ENCODE measurements around the gene TIMMDC1. TPM values are rescaled to one million over a fixed set of nuclear protein-coding genes. Genes with fewer than 3 reads are reported as not detected.

The TIMMDC1 gene
- total RNA-seq, 1 experiment from 2014 or later: 109 TPM

DNA sequence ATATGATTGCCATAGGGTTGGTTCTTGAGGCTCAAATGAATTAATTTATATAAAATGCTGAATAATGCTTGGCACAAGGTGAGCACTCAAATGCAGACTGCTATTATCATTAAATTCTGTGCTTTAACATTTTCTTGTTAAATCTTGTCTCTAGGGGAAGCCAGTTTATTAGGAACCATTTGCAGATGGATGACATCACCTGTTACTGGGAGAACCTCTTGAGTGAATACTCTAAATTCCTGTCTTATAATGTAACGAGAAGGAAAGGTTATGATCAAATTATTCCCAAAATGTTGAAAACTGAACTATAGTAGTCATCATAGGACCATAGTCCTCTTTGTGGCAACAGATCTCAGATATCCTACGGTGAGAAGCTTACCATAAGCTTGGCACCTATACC lies 6.2 kb upstream of the TIMMDC1 start:
- H3K4me3 Mint-ChIP-seq: no peak overlapping the region
- no CpG with 5 or more reads among the region's 2 CpGs for WGBS (ENCODE audit: extremely low coverage, insufficient read length, low lambda C conversion rate)
- H3K4ac ChIP-seq (ENCODE audit: low read depth, low read length): no peak overlapping the region
- no peak overlapping the region for H3K23ac ChIP-seq (ENCODE audit: insufficient read length, low read depth, low read length)
- H3K18ac ChIP-seq (ENCODE audit: insufficient read length, low read depth, low read length): no peak overlapping the region
- no peak overlapping the region for H2BK120ac ChIP-seq (ENCODE audit: low read depth, low read length, poor library complexity, severe bottlenecking)
- no peak overlapping the region for H4K91ac ChIP-seq (ENCODE audit: insufficient read length, low read depth, low read length)
- no peak overlapping the region for H2BK5ac ChIP-seq (ENCODE audit: insufficient read length, low read length)
- H4K20me1 ChIP-seq (ENCODE audit: control insufficient read depth, insufficient read depth, insufficient read length): no peaks in the 10 kb centered on the region
- TF ChIP-seq, protein P1, sequence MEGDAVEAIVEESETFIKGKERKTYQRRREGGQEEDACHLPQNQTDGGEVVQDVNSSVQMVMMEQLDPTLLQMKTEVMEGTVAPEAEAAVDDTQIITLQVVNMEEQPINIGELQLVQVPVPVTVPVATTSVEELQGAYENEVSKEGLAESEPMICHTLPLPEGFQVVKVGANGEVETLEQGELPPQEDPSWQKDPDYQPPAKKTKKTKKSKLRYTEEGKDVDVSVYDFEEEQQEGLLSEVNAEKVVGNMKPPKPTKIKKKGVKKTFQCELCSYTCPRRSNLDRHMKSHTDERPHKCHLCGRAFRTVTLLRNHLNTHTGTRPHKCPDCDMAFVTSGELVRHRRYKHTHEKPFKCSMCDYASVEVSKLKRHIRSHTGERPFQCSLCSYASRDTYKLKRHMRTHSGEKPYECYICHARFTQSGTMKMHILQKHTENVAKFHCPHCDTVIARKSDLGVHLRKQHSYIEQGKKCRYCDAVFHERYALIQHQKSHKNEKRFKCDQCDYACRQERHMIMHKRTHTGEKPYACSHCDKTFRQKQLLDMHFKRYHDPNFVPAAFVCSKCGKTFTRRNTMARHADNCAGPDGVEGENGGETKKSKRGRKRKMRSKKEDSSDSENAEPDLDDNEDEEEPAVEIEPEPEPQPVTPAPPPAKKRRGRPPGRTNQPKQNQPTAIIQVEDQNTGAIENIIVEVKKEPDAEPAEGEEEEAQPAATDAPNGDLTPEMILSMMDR (conservative IDR thresholded peaks at IDR 0.05): no peak
- H3K79me2 ChIP-seq (ENCODE audit: insufficient read depth, low read length): no peaks in the 10 kb centered on the region
- H3K27ac ChIP-seq (ENCODE audit: insufficient read length, low read depth, low read length): no peak overlapping the region
- no peak overlapping the region for H2BK12ac ChIP-seq (ENCODE audit: insufficient read length, low read depth, low read length)
- no peak for DNase-seq
- peaks cover 0 to 12% (median 10%) of the 10 kb centered on the region in 3 experiments; a peak in 5 of 7 replicates for H3K36me3 Mint-ChIP-seq (ENCODE audit: insufficient read depth in 1 of 3, low read depth in 3 of 3)
- H2BK15ac ChIP-seq (ENCODE audit: low read depth, low read length): no peak overlapping the region
- H3K56ac ChIP-seq (ENCODE audit: insufficient read length, low read depth, low read length): no peak overlapping the region
- no peaks in the 10 kb centered on the region for H3K4me1 ChIP-seq (ENCODE audit: insufficient read depth, low read length)
- no peaks in the 10 kb centered on the region for H3K9me3 ChIP-seq (ENCODE audit: control insufficient read depth, low read depth, low read length)
- no peaks in the 10 kb centered on the region for H3K9me3 Mint-ChIP-seq
- H2AK5ac ChIP-seq (ENCODE audit: insufficient read length, low read length): no peak overlapping the region
- H4K5ac ChIP-seq (ENCODE audit: insufficient read length, low read depth, low read length): no peak overlapping the region
- H3K4me1 Mint-ChIP-seq: peaks cover under 1 to 1% of the 10 kb centered on the region in 2 experiments; a peak in 1 of 4 replicates
- no peak overlapping the region for H2BK20ac ChIP-seq (ENCODE audit: low read depth, low read length, poor library complexity, severe bottlenecking)
- no peak overlapping the region for H3K27ac Mint-ChIP-seq
- no peak overlapping the region for H3K4me2 ChIP-seq (ENCODE audit: insufficient read depth, insufficient read length, low read length)
- no peak overlapping the region for H3K9ac ChIP-seq (ENCODE audit: extremely low read depth, insufficient read length, low read length)
- no peaks in the 10 kb centered on the region for H3K23me2 ChIP-seq (ENCODE audit: insufficient read length, low read depth, low read length, poor library complexity, severe bottlenecking)
- no peaks in the 10 kb centered on the region for H3K27me3 ChIP-seq (ENCODE audit: insufficient read depth, low read length)
- no peaks in the 10 kb centered on the region for H3K79me1 ChIP-seq (ENCODE audit: insufficient read depth, low read depth, low read length, poor library complexity, severe bottlenecking)
- no peaks in the 10 kb centered on the region for H3K27me3 Mint-ChIP-seq (ENCODE audit: low read depth)
- no peak overlapping the region for H3T11ph ChIP-seq (ENCODE audit: low read length)
- no peak overlapping the region for H3K14ac ChIP-seq (ENCODE audit: insufficient read depth, low read length)
- H2AFZ ChIP-seq (ENCODE audit: low read length): no peak overlapping the region
- no peak overlapping the region for H4K8ac ChIP-seq (replicated peaks; ENCODE audit: insufficient read length, low read depth, low read length)
